ENCODE data around the gene NDUFAF7. TPM values are rescaled to one million over a fixed set of nuclear protein-coding genes. Genes with fewer than 3 reads are reported as not detected.

Gene NDUFAF7
- total and polyA plus RNA-seq, 2 of the 13 experiments (the other 11 are each of a cell fraction or from before 2014, with no cell fraction given): 27.0 to 40.8 TPM

GRCh38 chr2:37231241-37232130 lies at the start of gene NDUFAF7, which contains the start of gene CEBPZ (continued):
- TF ChIP-seq ZNF350 (CRISPR knock-in tag; IDR thresholded peaks at IDR 0.05; ENCODE audit: borderline replicate concordance, low read depth) (peak; percentile 98), TCF7L2 (IDR thresholded peaks at IDR 0.05; ENCODE audit: low read depth, low read length) (no peak), ATF1 (CRISPR knock-in tag; IDR thresholded peaks at IDR 0.05) (peak; percentile 93), KDM4B (CRISPR knock-in tag; IDR thresholded peaks at IDR 0.05) (peak; percentile 84), NCOA2 (CRISPR knock-in tag; IDR thresholded peaks at IDR 0.05) (peak; percentile 63), THRA (CRISPR knock-in tag; IDR thresholded peaks at IDR 0.05; ENCODE audit: borderline replicate concordance) (peak; percentile 73), SNAPC2 (CRISPR knock-in tag; IDR thresholded peaks at IDR 0.05) (0 out of 2 replicates have a peak, but pooled peaks have one; percentile 63), MAF1 (CRISPR knock-in tag; IDR thresholded peaks at IDR 0.05; ENCODE audit: borderline replicate concordance) (no peak), GATAD2A (CRISPR knock-in tag; IDR thresholded peaks at IDR 0.05) (peak; percentile 66), NAIF1 (CRISPR knock-in tag; IDR thresholded peaks at IDR 0.05; ENCODE audit: borderline replicate concordance) (peak; percentile 21; the same call in 1 of the 2 replicates), ZKSCAN8 (CRISPR knock-in tag; IDR thresholded peaks at IDR 0.05; ENCODE audit: borderline replicate concordance) (peak; percentile 88; the same call in 1 of the 2 replicates), ZNF124 (CRISPR knock-in tag; IDR thresholded peaks at IDR 0.05) (peak; percentile 92), GMEB2 (CRISPR knock-in tag; IDR thresholded peaks at IDR 0.05; ENCODE audit: low read depth) (no peak), HDAC1 (CRISPR knock-in tag; IDR thresholded peaks at IDR 0.05) (peak; percentile 97), CENPX (CRISPR knock-in tag; IDR thresholded peaks at IDR 0.05) (no peak), RORA (CRISPR knock-in tag; IDR thresholded peaks at IDR 0.05) (peak; percentile 97; the same call in 1 of the 2 replicates), ZNF619 (CRISPR knock-in tag; IDR thresholded peaks at IDR 0.05) (peak; percentile 92), ETS1 (CRISPR knock-in tag; IDR thresholded peaks at IDR 0.05) (0 out of 2 replicates have a peak, but pooled peaks have one; percentile 38), PCBP2 (optimal IDR thresholded peaks at IDR 0.05; ENCODE audit: low read depth, low read length, poor library complexity, severe bottlenecking) (no peak), ZNF225 (CRISPR knock-in tag; IDR thresholded peaks at IDR 0.05) (peak; percentile 82), SYNCRIP (IDR thresholded peaks at IDR 0.05; ENCODE audit: insufficient read depth, low read depth, low read length) (no peak), ZNF546 (CRISPR knock-in tag; conservative IDR thresholded peaks at IDR 0.05) (peak; percentile 96), ZNF768 (CRISPR knock-in tag; IDR thresholded peaks at IDR 0.05) (peak; percentile 60; the same call in 1 of the 2 replicates), AHR (CRISPR knock-in tag; IDR thresholded peaks at IDR 0.05) (peak; percentile 93), TCF12 (IDR thresholded peaks at IDR 0.05) (no peak), TCF12 (CRISPR knock-in tag; IDR thresholded peaks at IDR 0.05) (0 out of 2 replicates have a peak, but pooled peaks have one; percentile 14), MXD4 (CRISPR knock-in tag; IDR thresholded peaks at IDR 0.05) (peak; percentile 96), ZNF615 (CRISPR knock-in tag; IDR thresholded peaks at IDR 0.05; ENCODE audit: borderline replicate concordance) (0 out of 2 replicates have a peak, but pooled peaks have one; percentile 58)
